Retinal pigment epithelial cell (primary cell): ENCODE data around the gene ELMO1.

Source experiments
- DNase-seq: peaks from one replicate; pipeline ENCODE4 v3.0.0-alpha.2; 2010; ENCODE audit warnings: low read depth
- H3K4me3 ChIP-seq: 2 replicates; pipeline ENCODE4 v1.5.1; 2011; ENCODE audit warnings: mild to moderate bottlenecking, low read length, control low read depth, moderate library complexity
- TF ChIP-seq, protein P1 (sequence below): conservative IDR thresholded peaks from 2 replicates; pipeline ENCODE4 v1.5.1; 2011; ENCODE audit warnings: low read depth, low read length, control low read depth, inconsistent platforms

ELMO1 gene

DNA sequence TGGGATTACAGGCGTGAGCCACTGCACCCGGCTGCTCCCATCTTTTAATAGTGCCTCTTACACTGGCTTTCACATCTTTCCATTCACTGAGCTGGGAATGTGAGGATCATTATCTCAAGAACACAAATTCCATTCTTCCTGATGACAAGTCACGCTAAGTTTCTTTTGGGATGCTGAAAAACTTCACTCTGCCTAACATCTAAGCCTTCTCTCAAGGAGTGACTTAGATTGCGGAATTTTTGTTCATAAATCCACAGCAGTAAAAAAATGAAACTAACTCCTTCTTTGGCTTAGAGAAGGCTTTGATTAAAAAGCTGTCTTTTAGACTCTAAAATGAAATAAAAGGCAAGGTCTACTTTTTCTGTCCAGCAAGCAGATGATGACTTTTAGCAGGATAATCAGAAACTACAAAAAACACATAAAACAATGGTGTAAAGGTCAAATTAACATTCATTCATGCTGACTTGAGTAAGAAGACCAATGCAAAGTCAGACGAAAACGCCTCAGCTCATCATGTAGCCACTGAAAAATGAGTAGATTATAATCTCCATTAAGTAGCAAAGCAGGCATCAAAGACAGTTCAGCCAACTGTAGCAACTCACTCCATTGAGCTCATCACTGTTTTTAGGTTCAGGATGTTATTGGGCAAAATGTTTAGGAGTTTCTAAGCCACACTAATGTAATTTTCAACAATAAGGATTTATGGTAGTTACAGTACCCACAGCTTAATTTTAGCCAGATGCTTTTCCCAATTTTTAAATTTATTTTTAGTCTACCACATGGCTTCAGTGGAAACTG is 178.8 kb downstream of the ELMO1 start:
- no peak for DNase-seq
- TF ChIP-seq, protein P1, sequence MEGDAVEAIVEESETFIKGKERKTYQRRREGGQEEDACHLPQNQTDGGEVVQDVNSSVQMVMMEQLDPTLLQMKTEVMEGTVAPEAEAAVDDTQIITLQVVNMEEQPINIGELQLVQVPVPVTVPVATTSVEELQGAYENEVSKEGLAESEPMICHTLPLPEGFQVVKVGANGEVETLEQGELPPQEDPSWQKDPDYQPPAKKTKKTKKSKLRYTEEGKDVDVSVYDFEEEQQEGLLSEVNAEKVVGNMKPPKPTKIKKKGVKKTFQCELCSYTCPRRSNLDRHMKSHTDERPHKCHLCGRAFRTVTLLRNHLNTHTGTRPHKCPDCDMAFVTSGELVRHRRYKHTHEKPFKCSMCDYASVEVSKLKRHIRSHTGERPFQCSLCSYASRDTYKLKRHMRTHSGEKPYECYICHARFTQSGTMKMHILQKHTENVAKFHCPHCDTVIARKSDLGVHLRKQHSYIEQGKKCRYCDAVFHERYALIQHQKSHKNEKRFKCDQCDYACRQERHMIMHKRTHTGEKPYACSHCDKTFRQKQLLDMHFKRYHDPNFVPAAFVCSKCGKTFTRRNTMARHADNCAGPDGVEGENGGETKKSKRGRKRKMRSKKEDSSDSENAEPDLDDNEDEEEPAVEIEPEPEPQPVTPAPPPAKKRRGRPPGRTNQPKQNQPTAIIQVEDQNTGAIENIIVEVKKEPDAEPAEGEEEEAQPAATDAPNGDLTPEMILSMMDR, result no peak
- H3K4me3 ChIP-seq, result no peak overlapping the region

DNA sequence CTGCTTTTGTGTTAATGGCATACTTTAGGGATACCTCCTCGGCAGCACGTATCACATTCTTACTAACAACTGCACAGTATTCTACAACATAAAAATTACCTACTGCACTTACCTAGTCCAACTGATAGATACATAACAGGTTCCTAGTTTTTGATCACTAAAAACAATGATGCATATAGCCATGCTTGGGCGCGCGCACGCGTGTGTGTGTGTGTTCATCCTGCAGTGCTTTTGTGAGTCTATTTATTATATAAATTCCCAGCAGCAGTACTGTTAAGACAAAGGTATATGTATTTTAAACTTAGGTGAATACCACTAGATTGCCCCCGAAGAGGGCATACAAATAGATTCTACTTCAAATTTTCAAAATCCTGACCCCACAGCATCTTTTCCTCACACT is 181.4 kb downstream of the ELMO1 start:
- TF ChIP-seq, protein P1, result no peak
- H3K4me3 ChIP-seq, result no peak overlapping the region
- DNase-seq, result no peak

DNA sequence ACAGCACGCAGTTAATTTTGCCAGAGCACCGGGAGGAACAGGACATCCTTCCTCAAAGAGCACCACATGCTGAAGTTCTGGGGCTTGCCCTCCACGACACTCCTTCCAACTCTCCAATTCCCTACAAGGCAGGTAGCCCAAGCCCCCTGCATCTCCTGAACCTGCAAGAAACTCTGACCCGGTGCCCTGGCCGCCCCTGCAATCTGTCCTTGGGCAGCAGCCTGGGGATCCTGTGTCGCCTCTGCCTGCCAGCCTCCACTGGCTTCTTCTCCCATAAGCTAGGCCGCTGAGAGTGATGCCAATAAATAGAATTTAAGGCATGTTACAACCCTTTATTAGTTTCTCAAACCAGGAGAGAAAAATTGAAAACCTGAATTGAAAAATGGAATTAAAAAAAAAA is 182.8 kb downstream of the ELMO1 start:
- H3K4me3 ChIP-seq, result no peak overlapping the region
- TF ChIP-seq, protein P1, result no peak
- no peak for DNase-seq

DNA sequence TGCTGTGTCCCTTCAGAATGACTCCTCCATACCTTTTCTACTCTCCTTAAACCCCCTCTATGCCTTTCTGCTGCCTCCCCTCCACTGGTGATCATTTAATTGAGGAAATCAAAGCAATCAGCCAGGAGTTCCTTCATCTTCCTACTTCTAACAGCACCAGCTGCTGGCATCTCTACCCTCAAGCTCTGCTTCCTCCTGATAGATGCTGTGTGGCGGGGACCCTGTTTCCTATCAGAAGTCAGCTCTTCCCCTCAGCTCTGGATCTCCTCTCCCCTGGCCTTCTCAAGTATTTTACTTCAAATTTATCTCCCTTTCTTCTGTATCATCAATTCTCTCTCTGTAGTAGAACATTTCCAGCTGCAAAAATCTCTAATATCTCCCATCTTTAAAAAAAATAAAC is 183.7 kb downstream of the ELMO1 start:
- H3K4me3 ChIP-seq, result no peak overlapping the region
- TF ChIP-seq, protein P1, result no peak
- no peak for DNase-seq

DNA sequence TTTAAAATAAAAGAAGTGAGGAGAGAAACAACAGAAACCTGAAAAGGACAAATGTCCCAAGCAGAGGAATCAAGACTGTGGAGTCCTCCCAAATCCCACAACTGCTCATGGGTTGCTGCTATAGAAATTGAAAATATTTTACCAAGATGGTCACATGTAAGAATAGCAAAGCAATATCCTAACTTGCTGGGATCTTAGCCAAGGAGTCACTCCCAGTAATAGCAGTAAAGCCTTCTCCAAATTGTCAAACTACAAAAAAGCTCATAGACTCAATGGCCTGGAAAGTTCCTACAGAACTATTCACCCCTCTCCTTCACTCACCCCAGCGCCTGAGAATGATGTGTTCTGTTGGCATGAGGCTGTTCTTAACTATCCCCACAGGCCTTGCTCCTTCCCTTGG is 186.5 kb downstream of the ELMO1 start:
- no peak for DNase-seq
- TF ChIP-seq, protein P1, result no peak
- H3K4me3 ChIP-seq, result no peak overlapping the region

DNA sequence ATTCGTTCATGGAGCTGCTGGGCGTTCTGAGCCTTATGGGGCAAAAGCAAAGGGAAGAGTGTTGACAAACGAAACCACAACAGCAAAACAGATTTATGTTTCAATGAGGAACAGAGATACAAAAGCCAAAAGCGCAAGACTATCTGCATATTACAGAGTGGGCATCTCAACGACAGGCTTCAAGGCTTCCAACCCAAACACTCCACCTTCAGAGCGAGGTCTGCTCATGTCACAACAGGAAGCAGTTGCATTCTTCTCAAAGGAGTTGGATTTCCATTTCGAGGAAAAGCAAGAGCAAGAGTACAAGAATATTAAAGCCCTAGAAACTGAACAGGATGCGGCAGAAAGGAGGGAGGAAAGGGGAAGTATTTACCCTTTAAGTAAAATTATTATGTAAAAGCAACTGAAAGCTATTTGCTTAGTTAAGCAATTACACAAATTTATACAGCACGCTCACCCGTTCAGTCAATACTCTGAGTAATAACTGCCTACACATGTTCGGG is 189.3 kb downstream of the ELMO1 start:
- no peak for DNase-seq
- H3K4me3 ChIP-seq, result no peak overlapping the region
- TF ChIP-seq, protein P1, result no peak

DNA sequence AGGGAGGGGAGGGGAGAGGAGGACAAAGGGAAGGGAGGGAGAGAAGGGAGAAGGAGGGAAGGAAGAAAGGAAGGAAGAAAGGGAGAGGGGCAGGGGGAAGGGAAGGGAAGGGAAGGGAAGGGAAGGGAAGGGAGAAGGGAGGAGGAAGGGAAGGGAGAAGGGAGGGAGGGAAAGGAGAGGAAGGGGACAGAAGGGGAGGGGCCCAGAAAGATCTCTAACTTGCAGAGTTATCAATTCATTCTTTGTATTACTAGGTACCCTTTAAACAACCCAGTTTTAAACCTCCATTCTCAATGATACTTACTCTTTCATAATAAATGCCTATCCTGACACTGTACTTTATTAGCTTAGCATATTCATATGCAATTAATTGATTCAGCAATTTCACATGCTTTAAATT is 192.0 kb downstream of the ELMO1 start:
- TF ChIP-seq, protein P1, result no peak
- DNase-seq, result no peak
- no peak overlapping the region for H3K4me3 ChIP-seq
